Heart right ventricle (tissue), 16 donors: Measurements from ENCODE around the gene RNASE13. TPM values are rescaled to one million over a fixed set of nuclear protein-coding genes. Genes with fewer than 3 reads are reported as not detected.
A peak's percentile ranks its signal among the peaks of the same experiment; 100 is the strongest.
"Not testable (repeated sequence)": the region's sequence is repeated elsewhere in the genome, so short reads cannot be mapped to it uniquely, and the experiment has no call there.

Source experiments
- ATAC-seq, 8 donors: fragments of 200-7000 bp; cut with Tn5 transposase; one replicate each; pipeline ENCODE4 v1.9.1; 2020; ENCODE audit warnings: mild to moderate bottlenecking in 8 of 8, moderate library complexity in 8 of 8, moderate number of reproducible peaks in 1 of 8
- DNase-seq, 2 donors: peaks; one replicate each; pipeline ENCODE4 v3.0.0-alpha.2; 2020
- H3K27ac ChIP-seq, 10 donors: fragments of 200-600 bp; sonication (generic) in 2 of 10; one replicate each; pipeline versions ENCODE4 v1.5.0 to v1.8.0; 2020 to 2022; ENCODE audit warnings: mild to moderate bottlenecking in 3 of 10
- H3K27me3 ChIP-seq, 7 donors: fragments of 200-600 bp; one replicate each; pipeline ENCODE4 v1.8.0; 2021 to 2022; ENCODE audit warnings: mild to moderate bottlenecking in 2 of 7
- H3K36me3 ChIP-seq, 9 donors: fragments of 200-600 bp; sonication (generic) in 1 of 9; one replicate each; pipeline versions ENCODE4 v1.5.0 to v1.8.0; 2020 to 2022; ENCODE audit warnings: mild to moderate bottlenecking in 2 of 9
- H3K4me1 ChIP-seq, 9 donors: fragments of 200-600 bp; sonication (generic) in 1 of 9; one replicate each; pipeline versions ENCODE4 v1.5.0 to v1.8.0; 2020 to 2022; ENCODE audit warnings: mild to moderate bottlenecking in 4 of 9
- H3K4me3 ChIP-seq, 10 donors: fragments of 200-600 bp; sonication (generic) in 2 of 10; one replicate each; pipeline versions ENCODE4 v1.5.0 to v1.8.0; 2020 to 2022; ENCODE audit warnings: mild to moderate bottlenecking in 7 of 10, moderate library complexity in 2 of 10
- H3K9me3 ChIP-seq, 11 donors: fragments of 200-600 bp in 10 of 11; sonication (generic) in 2 of 11; one replicate each; pipeline versions ENCODE4 v1.5.0 to v1.8.0; 2013 to 2022; ENCODE audit warnings: mild to moderate bottlenecking in 2 of 11, control low read depth in 1 of 11, moderate library complexity in 1 of 11
- CTCF ChIP-seq, 9 donors: fragments of 200-600 bp; sonication (generic) in 2 of 9; IDR thresholded peaks; one replicate each; pipeline versions ENCODE4 v1.5.0 to v1.8.0; 2021 to 2022; ENCODE audit warnings: antibody characterized with exemption in 9 of 9, mild to moderate bottlenecking in 5 of 9, moderate library complexity in 1 of 9
- WGBS, 2 donors: extraction: QIAGEN DNeasy Blood & Tissue Kit; methylation state at CpG; one replicate each; pipeline ENCODE4 v1.1.7; 2013; ENCODE audit warnings: inconsistent platforms in 1 of 2; 5-methylcytosine and 5-hydroxymethylcytosine counted together
- intact Hi-C, 10 donors: fragments of 100-400 bp; cut with DNase I; formaldehyde crosslinking; loops; one replicate each; pipeline versions ENCODE4 v1.11.1 to v1.14.2; 2022
- polyA plus RNA-seq, 2 donors: library from polyadenylated mRNA; stranded (reverse); fragments of 200-250 nt; gene quantifications; one replicate each; pipeline ENCODE4 v1.2.3, GENCODE V29; 2013
- total RNA-seq, 10 donors: library from RNA; stranded (reverse); fragmentation: NEBNext Ultra II Directional in 3 of 10; extraction: Animal tissue kit (Norgen Biotek cat#: 25700) in 3 of 10; gene quantifications; one replicate each; pipeline versions ENCODE4 v1.2.1 to v1.2.4, GENCODE V29; 2021 to 2023
- donor health status: Arrhythmogenic right ventricular cardiomyopathy.
- donor health status: ischemic (EF 13 %, LVEDD 7.1; RV severe dilation, severe dysfunction).
- donor health status: healthy with polysubstance abuse.
- donor health status: DM: no; HTN: yes; CAD: no.
- donor health status: DM: no; HTN: no; CAD: no.
- donor health status: ischemic (EF 25% LVEDD 6.9; RV normal size, moderate dysfunction).
- donor health status: ischemic (EF 25% LVEDD 5.7; RV mildly dilated, moderate dysfunction).
- donor health status: healthy.
- donor health status: DM: yes; HTN: yes; CAD: no.
- donor health status: Ischemic cardiomyopathy.
- donor health status: ischemic (EF 35%, LVEDD 5.7; RV mildly dilated, moderate dysfunction).
- donor health status: nonischemic (EF 11% LVEDD 7.7; RV severe dilation, severe dysfunction).
- donor health status: DM: yes; HTN: yes; CAD: no.
- donor health status: PGD.
- donor health status: ischemic (EF 29% LVEDD 5.4; RV normal size, mild dysfunction).
- donor health status: nonischemic (EF 23%, LVEDD 6.1; RV moderate dilation, normal function).

Gene RNASE13
- total and polyA plus RNA-seq, 12 donors, result not detected

GRCh38 chr14:21043387-21043973 lies 8.9 kb upstream of the RNASE13 start:
- intact Hi-C loops, result loop anchor here in 4 of 10 donors (5.0 to 10.0 kb wide), 5 partner anchors 36 to 346 kb away; no protein-coding TSS in a partner anchor
- Histone ChIP-seq H3K27me3 (peaks cover 0 to 7% (median 0%) of the 10 kb centered on the region in 7 donors), H3K27ac (peak overlapping the region in 8 of 10 donors; percentile 6 to 67 (median 30)), H3K4me1 (peaks cover 13 to 50% (median 40%) of the 10 kb centered on the region in 9 donors), H3K36me3 (no peaks in the 10 kb centered on the region), H3K9me3 (no peaks in the 10 kb centered on the region), H3K4me3 (no peak overlapping the region)
- no peak for DNase-seq
- ATAC-seq, result peak in 2 of 8 donors; percentile 5 to 39
- TF ChIP-seq CTCF (IDR thresholded peaks at IDR 0.05), result no peak
- 27 to 29% methylated on average over 2 of the region's 2 CpGs for whole genome bisulfite sequencing, 2 donors

- Histone ChIP-seq H3K9me3 (no peaks in the 10 kb centered on the region), H3K27ac (peak overlapping the region in 5 of 10 donors; percentile 6 to 67 (median 49)), H3K36me3 (no peaks in the 10 kb centered on the region), H3K4me1 (peaks cover 13 to 50% (median 44%) of the 10 kb centered on the region in 9 donors), H3K27me3 (peaks cover 0 to 7% (median 0%) of the 10 kb centered on the region in 7 donors), H3K4me3 (no peak overlapping the region)
- no peak for TF ChIP-seq CTCF (IDR thresholded peaks at IDR 0.05)
- DNase-seq, result no peak
- 35 to 44% methylated on average over 8 of the region's 8 CpGs for WGBS, 2 donors
- peak in 1 of 8 donors; percentile 19 for ATAC-seq
- intact Hi-C loops, result loop anchor here in 4 of 10 donors (5.0 to 10.0 kb wide), 5 partner anchors 36 to 346 kb away; no protein-coding TSS in a partner anchor
These were observed 8.3 kb upstream of the RNASE13 start for GRCh38 chr14:21042918-21043317.

GRCh38 chr14:21041676-21042433 lies 7.2 kb upstream of the RNASE13 start, which contains the start of gene RNASE7:
TSS of gene RNASE7 (plus strand) at chr14:21042362. CDS start at chr14:21042993, 631 bp downstream.
- Histone ChIP-seq H3K36me3 (no peaks in the 10 kb centered on the region), H3K4me3 (no peak within 1 kb of the TSS), H3K9me3 (no peaks in the 10 kb centered on the region), H3K27me3 (peaks cover 0 to 7% (median 0%) of the 10 kb centered on the region in 7 donors), H3K27ac (peak within 1 kb of the TSS in 5 of 10 donors; percentile 6 to 67 (median 49)), H3K4me1 (peaks cover 13 to 53% (median 44%) of the 10 kb centered on the region in 9 donors)
- ATAC-seq (no peak), DNase-seq (no peak)
- intact Hi-C loops, result loop anchor here in 6 of 10 donors (2.0 to 10.0 kb wide), 7 partner anchors 27 to 345 kb away; no protein-coding TSS in a partner anchor
- no peak for TF ChIP-seq CTCF (IDR thresholded peaks at IDR 0.05)
- 77 to 81% methylated on average over 11 of the region's 11 CpGs for WGBS, 2 donors

- not testable (repeated sequence) for H3K27ac ChIP-seq, ATAC-seq, H3K27me3 ChIP-seq, H3K9me3 ChIP-seq, H3K36me3 ChIP-seq, H3K4me3 ChIP-seq, DNase-seq
- intact Hi-C loops, result loop anchor here in 7 of 10 donors (1.0 to 10.0 kb wide), 9 partner anchors 26 to 344 kb away; no protein-coding TSS in a partner anchor
- H3K4me1 ChIP-seq, result peaks cover 13 to 53% (median 44%) of the 10 kb centered on the region in 9 donors
- WGBS, 2 donors, result 87 to 90% methylated on average over 3 of the region's 3 CpGs
These were observed 6.3 kb upstream of the RNASE13 start for GRCh38 chr14:21040941-21041340.
